A673 (cell line): ENCODE measurements around the gene ZC3H14. TPM values are rescaled to one million over a fixed set of nuclear protein-coding genes. Genes with fewer than 3 reads are reported as not detected.

ENCODE experiments used
- BruUV-seq: library from RNA; stranded (reverse); fragments of 400-500 nt; replicated peaks from 2 replicates; lab custom pipeline; 2021; lab: Mats Ljungman, UMichigan
- CTCF ChIA-PET: fragments of 300-600 bp; sonication (Branson Sonifier 250); formaldehyde crosslinking; loops from one replicate; lab custom pipeline; 2022; ENCODE audit warnings: antibody characterized with exemption; lab: Charles Lee
- POLR2A ChIA-PET: fragments of 300-600 bp; sonication (Branson Sonifier 250); formaldehyde crosslinking; loops from one replicate; lab custom pipeline; 2022; ENCODE audit warnings: antibody characterized with exemption; ENCODE audit not compliant: low non-redundant PET; lab: Charles Lee
- DNase-seq: peaks from one replicate; pipeline ENCODE4 v3.0.0-alpha.2; 2015; ENCODE audit warnings: low spot score
- H3K27ac ChIP-seq: fragments of 200-600 bp; sonication (generic); 2 replicates; pipeline ENCODE4 v1.5.1; 2016; ENCODE audit warnings: mixed run types, low read depth, mild to moderate bottlenecking, mixed read lengths, antibody characterized with exemption, low read length; ENCODE audit not compliant: poor library complexity, severe bottlenecking
- H3K27me3 ChIP-seq: fragments of 200-600 bp; sonication (generic); replicated peaks from 2 replicates; pipeline ENCODE4 v1.6.1; 2017; ENCODE audit warnings: mixed run types, low read depth, mild to moderate bottlenecking, mixed read lengths, antibody characterized with exemption, low read length; ENCODE audit not compliant: insufficient read depth, poor library complexity
- H3K36me3 ChIP-seq: fragments of 200-600 bp; sonication (generic); 2 replicates; pipeline ENCODE4 v1.6.1; 2016; ENCODE audit warnings: mixed run types, mild to moderate bottlenecking, mixed read lengths, antibody characterized with exemption, low read length; ENCODE audit not compliant: insufficient read depth, poor library complexity, severe bottlenecking
- H3K4me1 ChIP-seq: fragments of 200-600 bp; sonication (generic); 2 replicates; pipeline ENCODE4 v1.6.1; 2017; ENCODE audit warnings: mixed run types, mild to moderate bottlenecking, mixed read lengths, antibody characterized with exemption, low read length; ENCODE audit not compliant: insufficient read depth, poor library complexity, severe bottlenecking
- H3K4me3 ChIP-seq: fragments of 200-600 bp; sonication (generic); 2 replicates; pipeline ENCODE4 v1.5.1; 2016; ENCODE audit warnings: low read depth, mixed run types, mild to moderate bottlenecking, mixed read lengths, low read length; ENCODE audit not compliant: poor library complexity, severe bottlenecking
- H3K9me3 ChIP-seq: fragments of 200-600 bp; sonication (generic); 2 replicates; pipeline ENCODE4 v1.6.1; 2016; ENCODE audit warnings: mixed run types, low read depth, mild to moderate bottlenecking, mixed read lengths, antibody characterized with exemption, low read length; ENCODE audit not compliant: poor library complexity, severe bottlenecking
- EZH2 ChIP-seq: fragments of 200-600 bp; sonication (generic); IDR thresholded peaks from 2 replicates; pipeline ENCODE4 v1.6.1; 2017; ENCODE audit warnings: borderline replicate concordance, low read depth, mild to moderate bottlenecking, mixed read lengths, antibody characterized with exemption, low read length; ENCODE audit not compliant: poor library complexity, severe bottlenecking
- intact Hi-C: fragments of 100-400 bp; cut with micrococcal nuclease; formaldehyde crosslinking; loops from one replicate; pipeline ENCODE4 v1.10.0; 2022; ENCODE audit not compliant: unreplicated experiment
- total RNA-seq: library from RNA; stranded (reverse); gene quantifications from 2 replicates; pipeline ENCODE4 v1.2.3, GENCODE V29; 2021
- TF ChIP-seq, protein P1 (sequence below): fragments of 300-800, 200-600 bp; sonication (generic); conservative IDR thresholded peaks from 2 replicates; pipeline ENCODE4 v1.5.1; 2017; ENCODE audit warnings: low read depth, mild to moderate bottlenecking, antibody characterized with exemption, low read length, moderate library complexity, mixed read lengths

The ZC3H14 gene
- total RNA-seq, 1 experiment from 2014 or later = 93.2 TPM

- Histone ChIP-seq H3K27ac (no peak overlapping the region), H3K4me3 (no peak overlapping the region), H3K36me3 (peaks cover 69% of the 10 kb centered on the region), H3K27me3 (no peaks in the 10 kb centered on the region), H3K4me1 (no peaks in the 10 kb centered on the region), H3K9me3 (no peaks in the 10 kb centered on the region)
- no peak for DNase-seq
- CTCF ChIA-PET = no interaction called here
- POLR2A ChIA-PET = no interaction called here
- BruUV-seq = no TSS peak
- intact Hi-C loops = loop anchor here (5.0 kb wide), 1 partner anchor 35 kb away; no protein-coding TSS in a partner anchor
- TF ChIP-seq, protein P1, sequence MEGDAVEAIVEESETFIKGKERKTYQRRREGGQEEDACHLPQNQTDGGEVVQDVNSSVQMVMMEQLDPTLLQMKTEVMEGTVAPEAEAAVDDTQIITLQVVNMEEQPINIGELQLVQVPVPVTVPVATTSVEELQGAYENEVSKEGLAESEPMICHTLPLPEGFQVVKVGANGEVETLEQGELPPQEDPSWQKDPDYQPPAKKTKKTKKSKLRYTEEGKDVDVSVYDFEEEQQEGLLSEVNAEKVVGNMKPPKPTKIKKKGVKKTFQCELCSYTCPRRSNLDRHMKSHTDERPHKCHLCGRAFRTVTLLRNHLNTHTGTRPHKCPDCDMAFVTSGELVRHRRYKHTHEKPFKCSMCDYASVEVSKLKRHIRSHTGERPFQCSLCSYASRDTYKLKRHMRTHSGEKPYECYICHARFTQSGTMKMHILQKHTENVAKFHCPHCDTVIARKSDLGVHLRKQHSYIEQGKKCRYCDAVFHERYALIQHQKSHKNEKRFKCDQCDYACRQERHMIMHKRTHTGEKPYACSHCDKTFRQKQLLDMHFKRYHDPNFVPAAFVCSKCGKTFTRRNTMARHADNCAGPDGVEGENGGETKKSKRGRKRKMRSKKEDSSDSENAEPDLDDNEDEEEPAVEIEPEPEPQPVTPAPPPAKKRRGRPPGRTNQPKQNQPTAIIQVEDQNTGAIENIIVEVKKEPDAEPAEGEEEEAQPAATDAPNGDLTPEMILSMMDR = no peak
- TF ChIP-seq EZH2 = no peak
Observed at GRCh38 chr14:88611878-88612277, 49.0 kb downstream of the ZC3H14 start.

GRCh38 chr14:88612981-88613380, 50.1 kb downstream of the ZC3H14 start:
- H3K27ac ChIP-seq = no peak overlapping the region
- ChIA-PET CTCF (no interaction called here), POLR2A (no interaction called here)
- DNase-seq = no peak
- no peaks in the 10 kb centered on the region for H3K9me3 ChIP-seq
- intact Hi-C loops = loop anchor here (5.0 kb wide), 1 partner anchor 36 kb away; no protein-coding TSS in a partner anchor
- H3K4me1 ChIP-seq = no peaks in the 10 kb centered on the region
- TF ChIP-seq EZH2 = no peak
- TF ChIP-seq, protein P1 = no peak
- BruUV-seq = no TSS peak
- H3K4me3 ChIP-seq = no peak overlapping the region
- no peaks in the 10 kb centered on the region for H3K27me3 ChIP-seq
- H3K36me3 ChIP-seq = peaks cover 58% of the 10 kb centered on the region

- ChIA-PET POLR2A (no interaction called here), CTCF (no interaction called here)
- Histone ChIP-seq H3K4me3 (no peak overlapping the region), H3K36me3 (peaks cover 52% of the 10 kb centered on the region), H3K27ac (no peak overlapping the region), H3K27me3 (no peaks in the 10 kb centered on the region), H3K4me1 (no peaks in the 10 kb centered on the region), H3K9me3 (no peaks in the 10 kb centered on the region)
- TF ChIP-seq, protein P1 = no peak
- TF ChIP-seq EZH2 = no peak
- intact Hi-C loops = loop anchor here (5.0 kb wide), 1 partner anchor 36 kb away; no protein-coding TSS in a partner anchor
- DNase-seq = no peak
- BruUV-seq = no TSS peak
Observed at GRCh38 chr14:88613552-88614010, 50.7 kb downstream of the ZC3H14 start.
